SK-N-SH (cell line): ENCODE data around the gene CFAP92. TPM values are rescaled to one million over a fixed set of nuclear protein-coding genes. Genes with fewer than 3 reads are reported as not detected.

Experiments
- CTCF ChIA-PET: fragments of 300-600, 350-600 bp; formaldehyde crosslinking; extraction: SDS; loops from one replicate; lab custom pipeline; 2021; lab: Yijun Ruan, JAX
- POLR2A ChIA-PET: fragments of 350-600 bp; sonication (Branson Sonifier 250); formaldehyde crosslinking; extraction: SDS; loops from one replicate; lab custom pipeline; 2020; ENCODE audit warnings: antibody characterized with exemption, inconsistent platforms; lab: Yijun Ruan, JAX
- DNase-seq: peaks from one replicate; pipeline ENCODE4 v3.0.0; 2012
- H2AFZ ChIP-seq: fragments of 200-600 bp; sonication (generic); 2 replicates; pipeline ENCODE4 v1.8.1; 2016; ENCODE audit warnings: antibody characterized with exemption, mild to moderate bottlenecking, low read depth
- H3F3A ChIP-seq: fragments of 200-600 bp; sonication (generic); replicated peaks from 2 replicates; pipeline ENCODE3; 2016; ENCODE audit warnings: antibody characterized with exemption, mild to moderate bottlenecking; ENCODE audit not compliant: insufficient read depth
- H3K27ac ChIP-seq, 2 experiments: fragments of 200-500 bp in 1 of 2; fragments of 200-600 bp in 1 of 2; sonication (Bioruptor generic) in 1 of 2; sonication (generic), shearing (Covaris generic) in 1 of 2; 2 replicates each; pipeline versions ENCODE4 v1.5.1 to v1.6.1; 2014 to 2016; ENCODE audit warnings: low read depth in 2 of 2, inconsistent platforms in 1 of 2, low read length in 1 of 2, mild to moderate bottlenecking in 1 of 2, mixed read lengths in 1 of 2
- H3K27me3 ChIP-seq: fragments of 200-600 bp; sonication (generic), shearing (Covaris generic); 2 replicates; pipeline ENCODE4 v1.6.1; 2016; ENCODE audit warnings: mixed run types; ENCODE audit not compliant: insufficient read depth
- H3K36me3 ChIP-seq, 2 experiments: fragments of 200-500 bp in 1 of 2; fragments of 200-600 bp in 1 of 2; sonication (Bioruptor generic) in 1 of 2; sonication (generic) in 1 of 2; replicated peaks in 1 of 2; 2 replicates each; pipeline versions ENCODE3 to v1.5.1; 2014 to 2016; ENCODE audit warnings: low read length in 1 of 2, mild to moderate bottlenecking in 1 of 2; ENCODE audit not compliant: insufficient read depth in 2 of 2, control insufficient read depth in 1 of 2
- H3K4me1 ChIP-seq, 2 experiments: fragments of 200-500 bp in 1 of 2; fragments of 200-600 bp in 1 of 2; sonication (Bioruptor generic) in 1 of 2; sonication (generic), shearing (Covaris generic) in 1 of 2; 2 replicates each; pipeline versions ENCODE4 v1.5.1 to v1.6.1; 2014 to 2016; ENCODE audit warnings: low read depth in 1 of 2, low read length in 1 of 2, mixed run types in 1 of 2; ENCODE audit not compliant: insufficient read depth in 2 of 2, control insufficient read depth in 1 of 2
- H3K4me2 ChIP-seq: fragments of 200-600 bp; sonication (generic), shearing (Covaris generic); 2 replicates; pipeline ENCODE4 v1.6.1; 2017; ENCODE audit warnings: mixed run types
- H3K4me3 ChIP-seq, 2 experiments: fragments of 200-500 bp in 1 of 2; fragments of 200-600 bp in 1 of 2; sonication (Bioruptor generic) in 1 of 2; sonication (generic), shearing (Covaris generic) in 1 of 2; 2 replicates each; pipeline versions ENCODE4 v1.5.1 to v1.8.1; 2014 to 2016; ENCODE audit warnings: low read depth in 2 of 2, inconsistent platforms in 1 of 2, low read length in 1 of 2, mild to moderate bottlenecking in 1 of 2, mixed read lengths in 1 of 2, moderate library complexity in 1 of 2
- H3K79me2 ChIP-seq: fragments of 200-600 bp; sonication (generic); 2 replicates; pipeline ENCODE4 v1.8.1; 2017; ENCODE audit warnings: mild to moderate bottlenecking; ENCODE audit not compliant: insufficient read depth
- H3K9ac ChIP-seq: fragments of 200-600 bp; sonication (generic); 2 replicates; pipeline ENCODE4 v1.6.1; 2017; ENCODE audit warnings: mixed run types
- H3K9me2 ChIP-seq: fragments of 200-600 bp; sonication (generic); 2 replicates; pipeline ENCODE4 v1.6.1; 2017; ENCODE audit warnings: mixed run types
- H3K9me3 ChIP-seq: fragments of 200-600 bp; sonication (generic); 2 replicates; pipeline ENCODE4 v1.6.1; 2017; ENCODE audit warnings: mixed run types, mild to moderate bottlenecking, moderate library complexity
- H4K20me1 ChIP-seq: fragments of 200-600 bp; sonication (generic); 2 replicates; pipeline ENCODE4 v1.6.1; 2017; ENCODE audit warnings: mild to moderate bottlenecking, mixed run types; ENCODE audit not compliant: insufficient read depth
- CHD2 ChIP-seq: fragments of 150-350 bp; IDR thresholded peaks from 2 replicates; pipeline ENCODE4 v1.6.1; 2018; ENCODE audit warnings: low read length; ENCODE audit not compliant: partially characterized antibody
- CTCF ChIP-seq: fragments of 200-600 bp; sonication (generic); IDR thresholded peaks from 2 replicates; pipeline ENCODE4 v1.6.1; 2017; ENCODE audit warnings: antibody characterized with exemption, mild to moderate bottlenecking, moderate library complexity
- ELF1 ChIP-seq: IDR thresholded peaks from 2 replicates; pipeline ENCODE4 v1.4.0; 2012
- FOXJ3 ChIP-seq: sonication (generic); formaldehyde crosslinking; IDR thresholded peaks from 2 replicates; pipeline ENCODE4 v1.5.1; 2020; ENCODE audit warnings: mild to moderate bottlenecking, missing genetic modification reagents
- GABPA ChIP-seq: IDR thresholded peaks from 2 replicates; pipeline ENCODE4 v1.4.0; 2012; ENCODE audit warnings: low read depth, mild to moderate bottlenecking
- GATA2 ChIP-seq: sonication (generic); formaldehyde crosslinking; IDR thresholded peaks from 2 replicates; pipeline ENCODE4 v1.5.0; 2020; ENCODE audit warnings: mild to moderate bottlenecking, missing genetic modification reagents
- MAX ChIP-seq: IDR thresholded peaks from 2 replicates; pipeline ENCODE4 v1.4.0; 2012; ENCODE audit warnings: low read depth
- MEF2A ChIP-seq: IDR thresholded peaks from 2 replicates; pipeline ENCODE4 v1.4.0; 2012; ENCODE audit warnings: low read depth, borderline replicate concordance
- NRF1 ChIP-seq: IDR thresholded peaks from 2 replicates; pipeline ENCODE4 v1.6.1; 2012; ENCODE audit warnings: low read depth, mild to moderate bottlenecking, low read length
- PBX3 ChIP-seq: IDR thresholded peaks from 2 replicates; pipeline ENCODE4; 2012
- POLR2AphosphoS5 ChIP-seq: IDR thresholded peaks from 2 replicates; pipeline ENCODE4 v1.6.1; 2012; ENCODE audit warnings: low read depth, low read length
- RAD21 ChIP-seq: IDR thresholded peaks from 2 replicates; pipeline ENCODE4 v1.6.1; 2012; ENCODE audit warnings: mild to moderate bottlenecking, low read length
- REST ChIP-seq: IDR thresholded peaks from 2 replicates; pipeline ENCODE4 v1.6.1; 2012; ENCODE audit warnings: mild to moderate bottlenecking, low read depth, low read length, moderate library complexity
- RFX5 ChIP-seq: IDR thresholded peaks from 2 replicates; pipeline ENCODE4 v1.6.1; 2012; ENCODE audit warnings: mild to moderate bottlenecking, improper control_type of control experiment, low read length
- RXRA ChIP-seq: IDR thresholded peaks from 2 replicates; pipeline ENCODE4 v1.4.0; 2012; ENCODE audit warnings: low read depth, mild to moderate bottlenecking, borderline replicate concordance
- TAF1 ChIP-seq: IDR thresholded peaks from 2 replicates; pipeline ENCODE4 v1.6.1; 2012; ENCODE audit warnings: low read depth, mild to moderate bottlenecking, low read length, moderate library complexity, borderline replicate concordance
- USF1 ChIP-seq: IDR thresholded peaks from 2 replicates; pipeline ENCODE4 v1.4.0; 2012; ENCODE audit warnings: low read depth, borderline replicate concordance
- USF2 ChIP-seq: fragments of 150-350 bp; IDR thresholded peaks from 2 replicates; pipeline ENCODE4 v1.6.1; 2017; ENCODE audit warnings: antibody characterized with exemption, low read length, low read depth, borderline replicate concordance
- YY1 ChIP-seq: IDR thresholded peaks from 2 replicates; pipeline ENCODE4 v1.4.0; 2012; ENCODE audit warnings: low read depth, mild to moderate bottlenecking
- ZBTB33 ChIP-seq: IDR thresholded peaks from 2 replicates; pipeline ENCODE4 v1.4.0; 2012; ENCODE audit warnings: low read depth, borderline replicate concordance
- WGBS: methylation state at CpG from one replicate; pipeline ENCODE4 v1.1.6; 2017; ENCODE audit warnings: low lambda C conversion rate; 5-methylcytosine and 5-hydroxymethylcytosine counted together
- polyA plus RNA-seq, 3 experiments: library from polyadenylated mRNA; depleted of rRNA; stranded (reverse); fragments of >200 nt; gene quantifications; 2 replicates each; pipeline ENCODE4 v1.2.3, GENCODE V29; 2012

The CFAP92 gene
- polyA plus RNA-seq, 1 of the 3 experiments (the other 2 are of a cell fraction), result not detected

GRCh38 chr3:128872282-128872681 lies 121.6 kb downstream of the CFAP92 start:
- WGBS, result 85% methylated on average over 4 of the region's 4 CpGs
- CTCF ChIA-PET, result interaction anchor here (1.1 to 1.5 kb wide), 3 partner anchors 9 to 98 kb away, joined by 3 to 5 read pairs (median 3); no protein-coding TSS in a partner anchor
- Histone ChIP-seq H3K4me3 (no peak overlapping the region), H3K27ac (no peak overlapping the region), H3K9ac (no peak overlapping the region), H3F3A (no peaks in the 10 kb centered on the region), H3K36me3 (peaks cover 0 to under 1% of the 10 kb centered on the region in 2 experiments), H3K4me2 (no peak overlapping the region), H4K20me1 (no peaks in the 10 kb centered on the region), H3K27me3 (no peaks in the 10 kb centered on the region), H3K9me3 (no peaks in the 10 kb centered on the region), H3K79me2 (no peaks in the 10 kb centered on the region), H2AFZ (no peak overlapping the region), H3K9me2 (no peaks in the 10 kb centered on the region), H3K4me1 (peaks cover 0 to 4% of the 10 kb centered on the region in 2 experiments; a peak in 1 of 4 replicates)
- TF ChIP-seq CTCF (no peak), USF1 (no peak), ELF1 (no peak), GABPA (no peak), RFX5 (no peak), RAD21 (no peak), CHD2 (no peak), ZBTB33 (no peak), RXRA (no peak), MAX (no peak), NRF1 (no peak), GATA2 (no peak), FOXJ3 (CRISPR knock-in tag) (no peak), YY1 (no peak), TAF1 (no peak), PBX3 (no peak), REST (no peak), MEF2A (no peak), POLR2AphosphoS5 (no peak), USF2 (no peak)
- no peak for DNase-seq
- POLR2A ChIA-PET, result no interaction called here
